Stimulated activated CD4-positive, alpha-beta T cell treated with anti-CD3 and anti-CD28 coated beads, TNF-alpha, amount 100 ng/mL, for 24 hours (primary cell): Measurements from ENCODE around the gene TLE3.

ENCODE experiments used
- DNase-seq, 3 experiments: peaks; one replicate each; pipeline ENCODE4 v3.0.0-alpha.2; 2020; ENCODE audit warnings: low read depth in 3 of 3

TLE3 gene

DNA sequence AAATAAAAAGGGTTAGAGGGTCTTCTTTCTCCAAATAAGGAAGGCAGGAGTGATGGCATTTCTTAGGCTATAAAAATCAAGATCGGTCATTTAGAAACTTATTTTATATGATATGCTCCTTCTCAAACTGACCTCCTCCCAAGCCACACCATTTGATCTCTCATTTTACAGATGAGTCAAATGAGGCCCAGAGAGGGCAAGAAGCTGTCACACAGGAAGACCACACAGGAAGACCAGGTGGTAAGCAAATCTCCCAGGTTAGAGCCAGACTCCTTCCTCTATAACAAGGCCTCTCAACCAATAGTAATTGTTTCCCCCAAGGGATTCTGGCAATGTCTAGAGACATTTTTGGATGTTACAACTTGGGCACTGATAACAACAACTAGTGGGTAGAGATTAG, 13.8 kb downstream of the TLE3 start:
- DNase-seq, result no peak

DNA sequence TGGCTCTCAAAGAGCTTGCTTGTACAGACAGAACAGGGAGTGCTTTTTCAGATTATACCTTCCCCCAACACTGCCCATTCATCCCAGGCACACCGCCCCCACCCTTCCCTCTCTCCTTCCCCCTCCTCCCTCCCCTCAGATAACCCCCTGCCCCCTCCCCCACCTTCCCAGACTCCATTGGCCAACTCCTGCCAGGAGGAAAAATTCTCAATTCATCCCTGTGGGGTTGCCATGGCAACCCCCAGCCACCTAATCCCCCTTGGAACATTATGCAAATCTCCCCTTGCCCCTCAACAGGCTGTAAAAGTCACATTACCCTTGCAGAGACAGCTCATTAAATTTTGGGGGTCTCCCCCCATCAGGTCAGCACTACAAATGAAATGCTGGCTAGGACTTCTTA, 14.3 kb downstream of the TLE3 start:
- DNase-seq, result no peak

DNA sequence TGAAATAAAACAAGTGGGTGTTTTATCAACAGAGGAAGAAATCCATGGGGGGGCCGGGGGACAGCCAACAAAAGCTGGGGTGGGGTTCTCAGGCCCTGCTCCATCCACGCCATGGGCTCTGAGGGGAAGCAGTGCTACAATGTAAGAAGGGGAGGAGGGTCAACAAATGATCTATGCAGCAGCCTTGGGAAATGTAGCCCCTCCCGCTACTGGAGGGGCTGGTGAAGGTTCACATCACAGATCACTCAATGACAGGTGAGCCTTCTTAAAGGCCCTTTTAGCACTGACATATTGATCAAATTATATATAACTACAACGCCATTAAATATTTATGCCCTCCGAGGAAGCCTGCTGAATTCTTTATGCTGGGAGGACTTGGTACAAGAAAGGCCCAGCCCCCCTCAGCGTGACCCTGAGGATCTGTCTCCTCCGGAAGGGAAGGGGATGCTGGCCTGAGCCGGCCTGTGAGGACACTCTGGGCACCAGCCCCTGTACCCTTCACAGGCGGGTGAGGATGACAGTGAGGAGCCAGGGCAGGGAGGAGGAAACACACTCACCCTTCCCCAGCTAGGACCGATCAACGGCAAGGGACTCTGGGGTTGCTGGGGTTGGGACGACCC, 15.3 kb downstream of the TLE3 start:
- no peak for DNase-seq

DNA sequence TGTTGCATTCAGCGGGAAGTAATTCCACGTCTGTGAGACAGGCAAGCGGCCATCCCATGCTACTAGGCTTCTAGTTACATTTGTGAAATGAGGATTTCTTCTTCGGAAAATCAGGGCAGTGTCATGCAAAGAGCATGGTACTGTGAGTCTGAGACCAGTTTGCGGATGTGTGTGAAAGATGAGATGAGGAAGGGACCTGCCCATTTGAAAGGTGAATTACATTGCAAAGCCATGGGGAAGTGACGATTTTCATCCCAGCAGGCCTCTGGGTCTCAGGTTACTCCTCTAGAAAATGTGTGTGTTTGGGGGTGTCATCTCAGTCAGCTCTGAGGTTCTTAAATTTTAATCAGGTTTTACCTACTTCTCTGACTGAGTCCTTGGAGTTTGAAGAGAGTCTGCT, 16.1 kb downstream of the TLE3 start:
- DNase-seq, result no peak

DNA sequence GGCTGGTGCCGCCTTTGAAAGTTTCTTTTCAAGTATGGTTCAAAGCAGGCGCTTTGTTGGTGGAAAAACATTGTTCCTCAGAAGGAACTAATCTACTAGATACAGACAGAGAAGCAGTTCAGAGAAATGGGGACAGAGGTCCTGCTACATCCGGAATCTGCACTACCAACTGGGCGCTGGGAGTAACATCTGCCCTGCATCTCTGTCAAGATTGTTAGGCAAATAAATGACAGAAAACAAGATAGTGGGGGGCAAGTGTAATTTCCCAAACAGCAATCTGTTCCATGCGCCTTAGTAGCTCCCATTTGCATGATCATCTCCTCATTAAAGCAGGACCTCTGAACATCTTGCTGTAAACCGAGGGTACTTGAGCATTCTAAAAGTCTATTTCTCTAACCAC, 17.4 kb downstream of the TLE3 start:
- no peak for DNase-seq

DNA sequence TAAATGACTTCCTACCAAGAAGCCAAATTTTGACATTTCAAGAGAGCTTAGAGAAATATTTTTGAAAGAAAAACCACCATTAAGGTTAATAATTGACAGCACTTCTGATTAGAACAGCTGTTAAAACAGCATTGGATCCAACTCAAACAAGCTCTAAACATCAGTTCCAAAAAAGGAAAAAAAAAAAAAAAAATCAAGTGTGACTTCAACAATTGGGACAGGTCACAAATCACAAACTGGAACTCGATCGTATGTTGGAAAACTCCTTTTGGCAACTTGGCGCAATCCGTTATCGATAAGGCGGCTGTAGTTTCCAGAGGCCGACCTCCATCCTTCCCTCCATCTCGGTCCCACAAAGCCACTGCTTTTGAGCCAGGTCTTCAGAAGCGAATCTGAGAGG, 17.8 kb downstream of the TLE3 start:
- DNase-seq, result no peak

DNA sequence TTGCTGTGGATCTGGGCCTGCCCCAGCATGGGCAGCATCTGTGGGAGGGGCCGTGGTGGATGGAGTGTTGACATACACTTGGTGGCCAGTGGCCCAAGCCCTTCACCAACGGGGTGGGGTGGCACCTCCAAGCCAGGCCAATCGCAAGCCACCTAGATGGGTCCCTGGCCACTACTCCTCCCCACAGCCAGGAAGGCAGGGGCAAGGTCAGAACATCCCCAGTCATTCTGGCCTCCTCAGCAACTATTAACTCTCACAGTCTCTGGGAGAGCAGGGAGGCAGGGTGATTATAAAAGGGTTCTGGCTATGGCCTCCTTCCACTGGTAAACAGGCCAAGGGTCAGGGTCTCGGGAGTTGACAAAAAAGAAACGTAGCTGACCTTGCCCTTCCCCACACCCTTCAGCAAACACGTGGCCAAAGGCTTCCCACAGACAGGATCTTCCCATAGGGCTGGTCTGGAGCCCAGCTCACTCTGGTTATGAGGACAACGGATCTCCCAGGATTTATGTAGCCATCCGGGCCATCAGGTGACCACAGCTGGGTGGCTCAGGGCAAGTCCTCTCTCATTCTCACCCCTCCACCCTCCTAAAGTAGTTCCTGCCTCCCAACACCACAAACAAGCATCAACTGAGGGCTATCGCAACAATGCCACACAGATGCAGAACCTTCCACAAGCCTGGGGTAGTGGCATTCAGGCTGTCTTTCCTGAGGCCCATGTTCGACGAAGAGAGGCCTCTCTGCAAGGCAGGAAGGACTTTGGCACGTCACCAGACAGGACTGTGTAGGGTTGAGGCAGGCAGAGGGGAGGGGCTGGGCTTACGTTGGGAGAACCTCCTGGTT, 18.9 kb downstream of the TLE3 start:
- DNase-seq, result no peak

DNA sequence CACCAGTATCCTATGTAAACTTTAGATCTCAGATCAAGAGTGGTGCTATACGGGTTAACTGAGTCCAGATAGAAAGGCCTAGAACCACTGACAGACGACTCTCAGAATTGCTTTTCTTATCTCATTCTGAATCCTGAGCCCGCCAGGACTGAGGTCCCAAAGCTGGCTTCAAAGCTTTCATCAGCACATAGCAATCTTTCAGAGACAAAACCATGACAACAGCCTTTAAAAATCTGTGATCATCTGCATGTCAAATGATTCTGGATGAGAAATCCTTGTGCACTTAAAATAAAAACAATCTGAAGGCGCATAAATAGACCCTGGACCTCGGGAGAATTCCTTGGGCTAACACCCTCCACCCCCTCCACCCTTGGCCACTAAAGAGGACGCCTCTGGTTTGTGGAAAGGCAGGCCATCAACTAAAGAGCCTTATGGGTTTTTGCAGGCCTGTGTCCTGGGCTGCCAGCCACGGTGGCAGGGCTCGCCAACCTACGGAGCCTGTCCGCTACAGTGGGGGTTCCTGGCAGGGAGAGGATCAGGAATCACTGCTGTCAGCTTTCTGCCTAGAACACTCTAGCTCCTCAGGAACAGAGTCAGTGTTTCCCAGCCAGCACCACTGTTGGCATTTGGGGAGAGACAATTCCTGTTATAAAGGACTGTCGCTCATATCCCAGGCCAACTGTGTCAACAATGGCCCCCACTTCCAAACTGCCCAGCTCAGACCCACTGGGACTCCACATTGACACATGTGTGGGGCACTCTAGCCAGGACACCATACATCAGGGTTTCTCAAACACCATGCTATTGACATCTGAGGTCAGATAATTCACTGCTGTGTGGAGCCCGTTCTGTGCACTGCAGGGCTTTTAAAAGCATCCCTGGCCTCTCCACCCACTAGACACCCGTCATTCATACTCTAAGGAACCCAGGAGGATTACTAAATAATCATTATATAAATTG, 20.2 kb downstream of the TLE3 start:
- DNase-seq, result no peak

DNA sequence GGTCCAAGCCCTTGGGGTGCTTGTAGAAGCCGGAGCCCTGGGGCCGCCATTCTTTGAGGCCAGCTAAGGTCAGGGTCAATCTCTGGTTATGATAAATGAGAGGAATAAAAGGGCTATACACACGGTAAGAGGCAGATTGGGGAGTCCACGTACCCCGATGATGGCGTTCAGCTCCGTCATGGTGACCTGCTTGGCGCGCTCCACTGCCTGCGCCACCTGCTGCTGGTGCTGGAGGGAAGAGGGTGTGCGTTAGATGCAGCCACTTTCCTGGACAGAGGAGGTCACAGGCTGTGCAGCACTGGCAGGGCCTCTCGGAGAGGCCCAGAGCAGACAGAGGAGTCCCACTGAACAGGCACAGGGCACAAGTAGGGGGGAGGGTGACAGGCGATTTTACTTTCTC, 23.3 kb downstream of the TLE3 start:
- no peak for DNase-seq

DNA sequence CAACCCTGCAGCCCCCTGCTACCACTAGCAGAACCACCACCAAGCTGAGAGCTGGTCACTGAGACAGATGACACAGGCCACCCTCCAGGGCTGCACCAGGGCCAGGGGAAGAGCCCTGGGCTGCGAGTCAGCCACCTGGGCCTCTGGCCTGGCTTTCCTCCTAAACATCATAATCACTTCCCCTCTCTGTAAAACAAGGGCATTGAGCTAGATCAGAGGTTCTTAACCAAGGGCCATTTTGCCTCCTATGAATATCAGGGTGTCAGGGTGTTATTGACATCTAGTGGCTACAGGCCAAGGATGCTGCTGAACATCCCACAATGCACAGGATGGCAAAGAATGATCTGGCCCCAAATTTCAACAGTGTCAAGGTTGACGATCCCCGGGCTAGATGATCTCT, 25.2 kb downstream of the TLE3 start:
- no peak for DNase-seq

DNA sequence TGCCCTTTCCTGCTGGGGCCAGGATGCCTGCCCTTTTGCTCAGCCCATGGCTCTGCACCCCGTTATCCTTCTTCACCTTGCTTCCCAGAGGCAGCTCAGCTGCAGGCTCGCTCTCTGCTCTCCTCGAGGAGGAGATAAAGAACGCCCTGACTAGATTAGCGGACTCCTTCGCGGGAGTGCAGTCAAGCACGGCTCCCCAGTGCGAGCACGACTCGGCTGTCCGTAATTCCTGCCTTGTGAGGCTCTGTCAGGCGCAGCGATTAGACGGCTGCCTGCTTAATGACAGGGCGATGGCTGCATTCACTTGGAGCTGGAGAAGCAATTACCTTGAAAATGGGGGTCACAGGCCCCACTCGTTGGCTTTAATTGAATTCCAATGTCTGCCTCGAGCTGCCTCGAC, 25.9 kb downstream of the TLE3 start:
- DNase-seq, result no peak

DNA sequence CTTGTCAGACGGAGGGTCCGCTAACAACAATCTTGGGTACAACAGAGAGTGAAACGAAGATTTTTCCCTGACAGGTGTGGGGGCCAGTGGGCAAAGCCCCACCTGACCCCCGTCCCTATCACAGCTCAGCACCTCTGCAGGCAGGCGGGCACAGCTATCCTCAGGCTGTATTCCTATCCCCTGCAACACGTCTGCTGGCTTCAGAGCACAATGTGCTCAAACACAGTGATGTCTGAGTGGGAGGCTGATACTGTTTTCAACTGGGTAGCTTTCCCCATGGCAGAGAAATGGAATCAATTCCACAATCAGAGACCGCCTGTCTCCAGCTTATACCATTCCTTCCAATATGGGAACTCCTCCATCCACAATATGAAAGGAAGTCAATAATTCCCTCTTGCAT, 28.0 kb downstream of the TLE3 start:
- DNase-seq, result no peak

DNA sequence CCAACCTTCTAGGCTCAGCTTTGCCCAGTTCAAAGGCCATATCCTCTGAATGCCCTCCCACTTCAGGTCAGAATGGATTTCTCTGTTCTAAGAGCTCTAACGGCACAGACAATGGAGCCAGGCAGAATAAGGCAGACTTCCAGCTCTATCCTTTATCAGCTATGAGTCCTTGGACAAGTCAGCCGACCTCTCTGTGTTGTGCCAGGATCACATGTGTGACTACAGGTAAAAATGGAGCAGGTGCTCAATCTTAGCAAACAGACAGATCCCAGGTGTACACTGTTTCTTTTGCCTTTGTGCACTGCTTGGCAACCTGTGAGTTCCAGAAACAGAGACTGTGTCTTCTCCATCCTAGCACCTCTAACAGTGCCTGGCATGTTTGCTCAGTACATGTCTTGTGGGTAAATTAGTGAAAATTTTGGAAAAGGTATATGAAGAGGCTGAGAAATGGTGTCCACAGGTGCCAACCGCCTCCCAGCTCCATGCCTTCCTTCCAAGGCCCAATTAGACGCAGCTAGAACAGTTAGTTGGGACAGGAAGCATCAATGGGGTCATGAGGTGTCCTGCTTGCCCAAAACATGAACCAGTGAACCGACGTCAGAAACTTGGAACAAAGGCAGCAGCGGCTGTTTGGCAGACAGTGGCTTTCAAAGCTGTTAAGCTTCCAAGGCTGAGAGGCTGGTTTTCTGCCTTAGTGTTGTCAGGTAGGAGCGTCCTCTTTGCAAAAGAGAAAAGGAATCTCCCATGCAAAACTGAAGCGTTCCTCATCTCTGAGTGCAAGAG, 28.7 kb downstream of the TLE3 start:
- DNase-seq, result no peak

DNA sequence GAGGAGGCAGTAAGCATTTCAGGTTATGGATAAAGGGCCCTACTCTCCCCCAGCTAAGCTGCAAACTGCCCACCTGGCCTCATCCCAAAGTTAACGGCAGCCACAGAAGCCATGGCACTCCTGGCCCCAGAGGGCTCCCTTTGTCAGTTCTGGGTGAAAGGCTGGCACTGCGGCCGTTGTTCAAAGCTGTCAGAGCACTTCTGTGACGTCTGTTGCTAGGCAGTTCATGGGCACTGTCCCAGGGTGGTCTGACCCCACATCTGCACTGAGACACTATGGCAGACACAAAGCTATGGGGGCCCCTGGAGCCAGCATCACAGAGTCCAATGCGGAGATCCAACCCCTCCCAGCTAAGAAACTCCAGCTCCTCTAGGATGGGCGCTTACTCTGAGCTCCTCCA, 30.0 kb downstream of the TLE3 start:
- DNase-seq, result no peak

DNA sequence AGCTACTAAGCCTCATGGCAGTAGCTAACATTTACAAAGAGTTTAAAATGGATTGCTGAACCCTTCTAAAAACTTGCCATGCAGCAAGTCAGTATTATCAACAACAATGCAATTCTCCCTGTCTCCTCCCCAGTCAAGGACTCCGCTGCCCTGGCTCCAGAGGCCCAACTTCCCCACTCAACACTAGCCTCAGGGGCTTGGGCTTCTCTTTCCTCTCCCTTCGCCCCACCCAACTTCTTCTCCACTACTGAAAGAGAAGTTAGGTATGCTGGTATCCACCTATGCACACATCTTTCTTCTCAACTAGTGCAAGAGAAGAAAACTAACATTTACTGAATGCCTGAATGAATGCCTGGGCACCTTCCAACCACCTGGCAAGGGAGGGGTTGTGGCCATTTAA, 30.7 kb downstream of the TLE3 start:
- no peak for DNase-seq

DNA sequence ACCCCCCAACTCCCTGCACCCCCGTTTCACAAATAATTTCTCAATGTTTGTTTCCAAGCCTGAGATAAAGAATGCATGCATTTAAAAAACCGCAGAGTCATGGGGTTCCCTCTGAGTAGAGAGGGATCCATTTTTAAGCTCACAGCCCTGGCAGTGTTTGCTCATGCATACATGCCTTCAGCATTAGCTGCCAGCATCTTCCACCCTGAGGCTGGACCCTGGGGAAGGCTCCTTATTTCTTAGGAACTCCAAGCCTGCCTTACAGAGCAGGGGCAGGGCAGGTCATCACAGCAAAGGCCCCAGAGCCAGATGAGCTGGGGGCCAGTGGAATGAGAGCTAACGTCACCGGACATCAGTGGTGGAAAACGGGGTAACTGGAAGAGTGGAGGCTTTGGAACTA, 31.3 kb downstream of the TLE3 start:
- no peak for DNase-seq

DNA sequence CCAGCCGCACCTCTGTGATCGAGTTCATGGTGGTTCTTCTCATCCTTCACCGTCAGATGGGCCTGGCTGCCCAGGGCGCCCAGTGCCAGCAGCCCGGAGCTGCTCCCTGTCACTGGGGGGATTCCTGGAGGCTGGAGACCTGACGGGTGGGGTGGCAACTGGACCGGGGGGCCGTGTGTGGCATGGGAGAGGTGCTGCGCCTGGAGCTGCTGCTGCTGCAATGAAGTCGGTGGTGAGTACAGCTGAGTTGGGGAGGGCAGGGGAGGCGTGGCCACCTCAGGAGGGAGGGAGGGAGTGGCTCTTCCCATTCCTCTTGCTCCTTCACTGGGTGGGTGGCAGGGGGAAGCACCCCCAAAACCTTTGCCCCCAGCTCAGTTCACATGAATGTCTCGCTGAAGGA, 31.7 kb downstream of the TLE3 start:
- no peak for DNase-seq

DNA sequence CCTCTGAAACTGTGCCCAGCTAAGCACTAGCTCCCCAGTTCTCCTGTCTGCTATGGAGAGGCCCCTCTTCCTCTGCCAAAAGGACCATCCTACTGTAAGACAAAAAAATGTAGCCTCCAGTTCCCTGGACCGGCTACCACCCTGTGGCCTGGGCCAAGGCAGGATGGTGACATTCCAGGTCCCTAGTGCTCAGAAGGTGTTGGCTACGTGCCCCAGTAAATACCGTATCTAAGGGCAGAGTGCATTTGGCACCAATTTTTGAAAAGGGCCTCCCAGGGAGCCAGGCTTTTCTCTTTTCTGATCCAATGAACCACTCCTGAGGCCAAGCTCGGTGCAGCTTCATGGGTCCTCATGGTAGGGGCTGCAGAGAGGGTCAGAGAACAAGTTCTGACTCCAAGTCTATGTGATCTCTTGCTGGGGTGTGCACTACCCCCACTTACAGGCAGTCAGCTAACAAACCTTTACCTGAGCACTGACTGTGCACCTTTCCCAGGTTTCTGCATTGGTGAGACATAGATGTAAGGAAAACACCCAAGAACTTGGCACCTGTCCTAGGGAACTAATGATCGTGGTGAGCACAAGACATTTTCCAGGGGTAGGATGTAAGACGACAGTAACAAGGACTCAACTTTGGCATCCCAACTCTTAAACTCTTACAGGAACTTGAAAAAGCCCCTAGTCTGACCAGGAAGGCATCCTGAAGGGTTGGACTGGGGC, 32.6 kb downstream of the TLE3 start:
- no peak for DNase-seq

DNA sequence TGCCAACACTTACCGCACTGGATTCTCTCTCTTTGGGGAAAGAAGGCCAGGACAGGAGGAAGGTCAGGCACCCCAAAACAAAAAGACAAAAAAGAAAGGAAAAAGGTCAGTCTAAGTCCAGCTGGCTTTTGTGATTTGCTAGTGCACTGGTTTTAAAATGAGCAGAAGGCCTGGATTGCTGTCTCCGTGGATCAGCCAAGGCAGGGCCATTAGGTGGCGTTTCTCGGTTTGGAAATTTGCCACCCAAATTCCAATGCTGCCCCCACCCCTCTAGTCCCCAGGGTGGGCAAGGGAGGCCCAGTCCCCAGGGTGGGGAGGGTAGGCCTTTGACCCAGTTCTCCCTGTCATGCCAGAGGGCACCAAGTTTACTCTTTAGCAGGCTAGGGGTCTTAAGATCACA, 33.3 kb downstream of the TLE3 start:
- no peak for DNase-seq

DNA sequence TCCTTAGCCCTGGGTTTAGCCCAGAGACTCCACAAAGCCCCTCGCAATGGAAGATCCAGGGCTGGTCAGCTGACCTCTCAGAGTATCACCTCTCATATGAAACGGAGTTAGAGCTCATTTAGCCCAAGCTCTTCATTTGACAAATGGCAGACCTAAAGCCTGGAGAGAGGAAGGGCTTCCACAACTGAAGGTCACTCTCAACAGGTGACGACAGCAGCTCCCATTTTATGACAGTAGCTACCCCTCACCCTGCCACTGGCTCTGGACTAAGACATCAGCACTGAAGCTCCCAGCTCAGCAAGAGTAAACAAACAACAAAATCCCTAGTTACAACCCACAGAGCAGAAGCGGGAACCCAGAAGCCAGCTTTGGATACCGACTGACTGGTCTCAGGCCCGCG, 33.7 kb downstream of the TLE3 start:
- DNase-seq, result no peak

DNA sequence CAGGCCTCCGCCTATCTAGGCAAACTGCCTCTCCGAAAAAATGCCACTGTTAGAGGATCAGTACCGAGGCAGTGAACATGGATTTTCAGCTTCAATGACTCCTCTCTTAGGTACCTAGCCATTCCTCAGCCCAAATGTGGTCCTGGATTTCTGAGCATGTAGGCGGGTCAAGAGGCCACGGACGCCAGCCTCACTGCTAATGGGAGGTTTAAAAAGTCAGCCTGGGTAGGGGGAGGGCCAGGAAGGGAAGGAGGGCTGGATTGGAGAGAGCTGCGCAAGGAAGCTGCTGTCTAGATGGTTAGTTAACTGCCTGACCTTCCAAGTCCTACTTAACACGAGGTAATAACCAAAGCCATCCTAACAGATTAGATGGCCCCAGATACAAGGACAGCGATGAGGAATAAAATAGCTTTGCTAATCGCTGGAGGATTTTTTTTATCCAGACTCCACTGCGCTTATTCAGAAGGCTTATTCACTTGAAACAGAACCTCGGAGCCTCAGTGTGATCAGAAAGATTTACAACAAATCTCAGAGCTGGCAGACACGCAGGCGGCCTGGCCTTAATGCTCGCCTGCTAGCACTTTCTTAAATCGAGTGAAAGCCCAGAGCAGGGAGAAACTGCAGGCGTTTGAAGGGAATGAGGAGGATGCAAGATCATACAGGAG, 34.3 kb downstream of the TLE3 start:
- DNase-seq, result no peak
